HG03354 (cell line): Measurements from ENCODE around the gene ZNF750.

Experiments
- ATAC-seq: cut with Tn5 transposase; IDR thresholded peaks from one replicate; pipeline ENCODE4 v1.9.1; 2021; ENCODE audit warnings: mild to moderate bottlenecking; ENCODE audit not compliant: unreplicated experiment, poor library complexity, severe bottlenecking

ZNF750 gene

GRCh38 chr17:82817947-82818346 is 21.9 kb downstream of the ZNF750 start:
- ATAC-seq, result no peak

- ATAC-seq, result no peak
Observed at GRCh38 chr17:82816358-82816757, 23.5 kb downstream of the ZNF750 start.

GRCh38 chr17:82815790-82816305 is 24.0 kb downstream of the ZNF750 start:
- no peak for ATAC-seq

- ATAC-seq, result no peak
Observed at GRCh38 chr17:82815354-82815753, 24.5 kb downstream of the ZNF750 start.

- ATAC-seq, result no peak
Observed at GRCh38 chr17:82814834-82815233, 25.0 kb downstream of the ZNF750 start.

- no peak for ATAC-seq
Observed at GRCh38 chr17:82813299-82814051, 26.3 kb downstream of the ZNF750 start.

GRCh38 chr17:82812601-82813000 is 27.2 kb downstream of the ZNF750 start:
- ATAC-seq, result no peak

- ATAC-seq, result no peak
Observed at GRCh38 chr17:82812058-82812457, 27.8 kb downstream of the ZNF750 start.

GRCh38 chr17:82810644-82811430 is 29.0 kb downstream of the ZNF750 start:
- no peak for ATAC-seq

- ATAC-seq, result no peak
Observed at GRCh38 chr17:82808921-82809905, 30.6 kb downstream of the ZNF750 start.

GRCh38 chr17:82808006-82808405 is 31.8 kb downstream of the ZNF750 start:
- ATAC-seq, result no peak

GRCh38 chr17:82807562-82807961 is 32.3 kb downstream of the ZNF750 start:
- ATAC-seq, result no peak

GRCh38 chr17:82807101-82807500 is 32.7 kb downstream of the ZNF750 start:
- ATAC-seq, result no peak

- ATAC-seq, result no peak
Observed at GRCh38 chr17:82806645-82807044, 33.2 kb downstream of the ZNF750 start.

GRCh38 chr17:82805823-82806222 is 34.0 kb downstream of the ZNF750 start:
- no peak for ATAC-seq

GRCh38 chr17:82805254-82805653 is 34.6 kb downstream of the ZNF750 start:
- ATAC-seq, result no peak

GRCh38 chr17:82804442-82805191 is 35.2 kb downstream of the ZNF750 start:
- ATAC-seq, result no peak

- no peak for ATAC-seq
Observed at GRCh38 chr17:82803606-82804005, 36.2 kb downstream of the ZNF750 start.

GRCh38 chr17:82803185-82803584 is 36.6 kb downstream of the ZNF750 start:
- ATAC-seq, result no peak
